Dermis blood vessel endothelial cell (primary cell): ENCODE data around the gene NAPEPLD. TPM values are rescaled to one million over a fixed set of nuclear protein-coding genes. Genes with fewer than 3 reads are reported as not detected.
"Not testable (repeated sequence)": the region's sequence is repeated elsewhere in the genome, so short reads cannot be mapped to it uniquely, and the experiment has no call there.

Source experiments
- DNase-seq: peaks from one replicate; pipeline ENCODE4 v3.0.0; 2010
- total RNA-seq: library from RNA; depleted of rRNA; stranded (reverse); fragments of >200 nt; gene quantifications from 2 replicates; pipeline ENCODE4 v1.2.3, GENCODE V29; 2014

Gene NAPEPLD
- total RNA-seq, 1 donor from 2014 or later: 5.4 TPM

GRCh38 chr7:103059471-103059870 is 89.4 kb downstream of the NAPEPLD start:
- no peak for DNase-seq

DNA sequence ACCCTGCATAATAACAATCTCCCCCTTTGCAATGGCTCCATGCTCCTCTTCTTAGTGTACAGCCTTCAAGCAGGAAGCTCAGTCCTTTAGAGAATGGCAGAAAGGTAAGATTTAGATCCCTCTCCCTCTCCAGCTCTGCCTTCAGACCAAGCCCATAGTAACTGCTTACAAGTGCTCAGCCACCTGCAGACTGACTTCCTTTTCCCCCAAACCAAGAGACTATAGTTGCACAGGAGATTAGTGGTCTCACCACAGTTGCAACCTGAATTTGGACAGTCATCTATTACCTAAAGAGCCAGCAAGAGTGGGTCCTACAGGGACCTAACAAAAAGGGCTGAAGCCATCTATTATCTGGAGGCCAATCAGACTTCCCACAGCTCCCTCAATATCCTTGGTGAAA is 90.8 kb downstream of the NAPEPLD start:
- no peak for DNase-seq

- DNase-seq: not testable (repeated sequence)
These were observed 92.9 kb downstream of the NAPEPLD start for GRCh38 chr7:103056006-103056405.

DNA sequence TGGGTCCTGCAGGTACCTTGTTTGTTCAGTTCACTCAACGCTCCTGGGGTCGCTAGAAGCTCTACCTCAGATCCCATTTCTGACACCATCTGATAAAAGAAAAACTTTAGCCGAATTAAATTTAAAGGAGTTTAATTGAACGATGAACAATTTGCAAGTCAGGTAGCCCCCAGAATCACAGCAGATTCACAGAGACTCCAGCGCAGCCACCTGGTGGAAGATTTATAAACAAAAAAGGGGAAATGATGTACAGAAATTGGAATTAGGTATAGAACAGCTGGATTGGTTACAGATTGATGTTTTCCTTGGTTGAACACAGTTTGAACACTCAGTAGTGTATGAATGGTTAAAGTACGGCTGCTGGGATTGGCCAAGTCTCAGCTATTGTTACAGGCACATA is 97.4 kb downstream of the NAPEPLD start:
- DNase-seq: no peak

Other genes with a start within 250 kb of the NAPEPLD start
- gene LRRC17, start 236.1 kb downstream of the NAPEPLD start, total RNA-seq: 1.2 and 2.0 TPM in 2 replicates
- 0.60 and 0.85 TPM in 2 replicates for gene FBXL13, start 74.3 kb downstream of the NAPEPLD start, total RNA-seq
- gene ARMC10, start 74.0 kb downstream of the NAPEPLD start, total RNA-seq: 29.7 and 36.8 TPM in 2 replicates
- 51.6 and 58.2 TPM in 2 replicates for gene PMPCB, start 148.3 kb upstream of the NAPEPLD start, total RNA-seq
- gene DNAJC2, start 195.7 kb upstream of the NAPEPLD start, total RNA-seq: 15.9 and 18.5 TPM in 2 replicates
- gene PSMC2, start 198.5 kb upstream of the NAPEPLD start, total RNA-seq: 211 and 258 TPM in 2 replicates